Mesenchymal stem cell (in vitro differentiated cells and primary cell): ENCODE results near the gene NECTIN1.

Experiments used
- DNase-seq: peaks from one replicate; pipeline ENCODE4 v3.0.0-alpha.2; 2013
- H2AFZ ChIP-seq: one replicate; pipeline ENCODE4 v1.6.1; 2013; ENCODE audit warnings: low read depth, mild to moderate bottlenecking, control low read depth, inconsistent platforms, low read length, moderate library complexity
- H2AK5ac ChIP-seq: 2 replicates; pipeline ENCODE4 v1.6.1; 2013; ENCODE audit warnings: low read length, moderate library complexity, mild to moderate bottlenecking, inconsistent platforms; ENCODE audit not compliant: severe bottlenecking
- H2BK120ac ChIP-seq: one replicate; pipeline ENCODE4 v1.6.1; 2013; ENCODE audit warnings: low read depth, mild to moderate bottlenecking, inconsistent platforms, low read length, moderate library complexity
- H2BK12ac ChIP-seq, 2 experiments: one replicate each; pipeline ENCODE4 v1.6.1; 2013; ENCODE audit warnings: inconsistent platforms in 2 of 2, low read length in 2 of 2, mild to moderate bottlenecking in 2 of 2, moderate library complexity in 2 of 2, control low read depth in 1 of 2
- H2BK15ac ChIP-seq: one replicate; pipeline ENCODE4 v1.6.1; 2013; ENCODE audit warnings: mild to moderate bottlenecking, low read depth, inconsistent platforms; ENCODE audit not compliant: poor library complexity, severe bottlenecking
- H2BK5ac ChIP-seq: 2 replicates; pipeline ENCODE4 v1.6.1; 2013; ENCODE audit warnings: low read depth, mild to moderate bottlenecking, low read length, control low read depth, inconsistent platforms; ENCODE audit not compliant: poor library complexity, severe bottlenecking
- H3K14ac ChIP-seq, 2 experiments: one replicate each; pipeline ENCODE4 v1.6.1; 2013; ENCODE audit warnings: inconsistent platforms in 2 of 2, low read length in 2 of 2, control low read depth in 1 of 2, mild to moderate bottlenecking in 1 of 2, moderate library complexity in 1 of 2
- H3K18ac ChIP-seq, 2 experiments: one replicate each; pipeline ENCODE4 v1.6.1; 2013; ENCODE audit warnings: inconsistent platforms in 2 of 2, low read length in 2 of 2, control low read depth in 1 of 2, low read depth in 1 of 2, mild to moderate bottlenecking in 1 of 2
- H3K23ac ChIP-seq, 2 experiments: one replicate each; pipeline ENCODE4 v1.6.1; 2013; ENCODE audit warnings: inconsistent platforms in 2 of 2, low read length in 2 of 2, mild to moderate bottlenecking in 2 of 2, moderate library complexity in 2 of 2, control low read depth in 1 of 2
- H3K27ac ChIP-seq: 2 replicates; pipeline ENCODE4 v1.5.1; 2013; ENCODE audit warnings: mild to moderate bottlenecking, moderate library complexity, low read length, control low read depth, inconsistent platforms; ENCODE audit not compliant: poor library complexity, severe bottlenecking
- H3K27me3 ChIP-seq, 2 experiments: 2 replicates each; pipeline versions ENCODE4 v1.6.1 to v1.7.0; 2013; ENCODE audit warnings: low read length in 2 of 2, mild to moderate bottlenecking in 2 of 2, moderate library complexity in 2 of 2, control low read depth in 1 of 2, inconsistent platforms in 1 of 2; ENCODE audit not compliant: control insufficient read depth in 1 of 2, insufficient read depth in 1 of 2
- H3K36me3 ChIP-seq, 2 experiments: 2 replicates each; pipeline versions ENCODE4 v1.6.1 to v1.7.0; 2013; ENCODE audit warnings: low read length in 2 of 2, control low read depth in 1 of 2, inconsistent platforms in 1 of 2, low read depth in 1 of 2, mild to moderate bottlenecking in 1 of 2; ENCODE audit not compliant: insufficient read depth in 2 of 2, control insufficient read depth in 1 of 2
- H3K4ac ChIP-seq, 2 experiments: one replicate each; pipeline ENCODE4 v1.6.1; 2013; ENCODE audit warnings: inconsistent platforms in 2 of 2, low read length in 2 of 2, mild to moderate bottlenecking in 2 of 2, moderate library complexity in 2 of 2, control low read depth in 1 of 2, low read depth in 1 of 2
- H3K4me1 ChIP-seq: 2 replicates; pipeline ENCODE4 v1.6.1; 2013; ENCODE audit warnings: low read depth, low read length, control low read depth; ENCODE audit not compliant: control insufficient read depth, insufficient read depth
- H3K4me2 ChIP-seq: 2 replicates; pipeline ENCODE4 v1.6.1; 2013; ENCODE audit warnings: low read length, mild to moderate bottlenecking, inconsistent platforms; ENCODE audit not compliant: poor library complexity, severe bottlenecking
- H3K4me3 ChIP-seq, 2 experiments: 2 replicates each; pipeline versions ENCODE4 v1.5.1 to v1.7.0; 2013; ENCODE audit warnings: low read length in 2 of 2, mild to moderate bottlenecking in 2 of 2, control low read depth in 1 of 2, low read depth in 1 of 2; ENCODE audit not compliant: insufficient read depth in 1 of 2
- H3K79me1 ChIP-seq: replicated peaks from 2 replicates; pipeline ENCODE4 v1.6.1; 2013; ENCODE audit warnings: mild to moderate bottlenecking, control low read depth, low read length, inconsistent platforms; ENCODE audit not compliant: poor library complexity, severe bottlenecking
- H3K9ac ChIP-seq: 2 replicates; pipeline ENCODE4 v1.7.0; 2013; ENCODE audit warnings: mild to moderate bottlenecking, low read length, moderate library complexity
- H3K9me3 ChIP-seq: 2 replicates; pipeline ENCODE4 v1.7.0; 2013; ENCODE audit warnings: mild to moderate bottlenecking, low read length; ENCODE audit not compliant: control insufficient read depth
- H4K8ac ChIP-seq: one replicate; pipeline ENCODE4 v1.6.1; 2013; ENCODE audit warnings: inconsistent platforms, mild to moderate bottlenecking, low read length, moderate library complexity
- H4K91ac ChIP-seq: one replicate; pipeline ENCODE4 v1.6.1; 2013; ENCODE audit warnings: mild to moderate bottlenecking, low read length, inconsistent platforms
- WGBS: methylation state at CpG from one replicate; pipeline ENCODE4 v1.1.7; 2013; ENCODE audit warnings: mixed read lengths; 5-methylcytosine and 5-hydroxymethylcytosine counted together

The NECTIN1 gene

GRCh38 chr11:119641983-119642745, 86.8 kb downstream of the NECTIN1 start:
- Histone ChIP-seq H4K91ac (no peak overlapping the region), H3K9ac (no peak overlapping the region), H3K4ac (no peak overlapping the region), H3K4me1 (no peaks in the 10 kb centered on the region), H3K18ac (no peak overlapping the region), H2BK120ac (no peak overlapping the region), H3K4me2 (no peak overlapping the region), H2AK5ac (no peak overlapping the region), H3K36me3 (no peaks in the 10 kb centered on the region), H3K14ac (no peak overlapping the region), H2BK12ac (no peak overlapping the region), H4K8ac (no peak overlapping the region), H3K27me3 (peaks cover 36 to 47% of the 10 kb centered on the region in 2 experiments), H3K79me1 (no peaks in the 10 kb centered on the region), H3K9me3 (no peaks in the 10 kb centered on the region), H3K23ac (no peak overlapping the region), H3K4me3 (no peak overlapping the region), H3K27ac (no peak overlapping the region), H2BK5ac (no peak overlapping the region), H2AFZ (no peak overlapping the region), H2BK15ac (no peak overlapping the region)
- DNase-seq, result peak; percentile 51
- 62% methylated on average over 5 of the region's 12 CpGs for WGBS

GRCh38 chr11:119640541-119640940, 88.5 kb downstream of the NECTIN1 start:
- H3K27ac ChIP-seq, result no peak overlapping the region
- H2BK15ac ChIP-seq, result peak overlapping the region; percentile 15
- H3K14ac ChIP-seq, result no peak overlapping the region
- H2BK12ac ChIP-seq, result no peak overlapping the region
- H3K4me1 ChIP-seq, result no peaks in the 10 kb centered on the region
- H3K36me3 ChIP-seq, result no peaks in the 10 kb centered on the region
- no peak for DNase-seq
- H2AFZ ChIP-seq, result no peak overlapping the region
- H3K4me2 ChIP-seq, result no peak overlapping the region
- WGBS, result 61% methylated on average over 3 of the region's 6 CpGs
- no peak overlapping the region for H3K18ac ChIP-seq
- no peak overlapping the region for H3K23ac ChIP-seq
- no peak overlapping the region for H2AK5ac ChIP-seq
- H3K27me3 ChIP-seq, result peaks cover 33 to 43% of the 10 kb centered on the region in 2 experiments
- H3K4ac ChIP-seq, result no peak overlapping the region
- H4K91ac ChIP-seq, result no peak overlapping the region
- H3K4me3 ChIP-seq, result no peak overlapping the region
- H3K9ac ChIP-seq, result no peak overlapping the region
- H3K9me3 ChIP-seq, result no peaks in the 10 kb centered on the region
- no peak overlapping the region for H2BK120ac ChIP-seq
- no peak overlapping the region for H2BK5ac ChIP-seq
- H4K8ac ChIP-seq, result no peak overlapping the region
- H3K79me1 ChIP-seq, result no peaks in the 10 kb centered on the region

- Histone ChIP-seq H3K4me1 (no peaks in the 10 kb centered on the region), H3K18ac (no peak overlapping the region), H3K27ac (no peak overlapping the region), H4K8ac (no peak overlapping the region), H2AK5ac (no peak overlapping the region), H3K4me3 (no peak overlapping the region), H3K27me3 (peaks cover 28 to 36% of the 10 kb centered on the region in 2 experiments), H3K4ac (no peak overlapping the region), H2BK15ac (no peak overlapping the region), H3K36me3 (no peaks in the 10 kb centered on the region), H3K14ac (no peak overlapping the region), H2BK12ac (no peak overlapping the region), H3K79me1 (no peaks in the 10 kb centered on the region), H3K4me2 (no peak overlapping the region), H4K91ac (no peak overlapping the region), H2AFZ (no peak overlapping the region), H3K9ac (no peak overlapping the region), H2BK5ac (no peak overlapping the region), H2BK120ac (no peak overlapping the region), H3K9me3 (no peaks in the 10 kb centered on the region), H3K23ac (no peak overlapping the region)
- no peak for DNase-seq
- WGBS, result 68% methylated on average over 10 of the region's 11 CpGs
Measured at GRCh38 chr11:119639642-119640205, 89.3 kb downstream of the NECTIN1 start.

- Histone ChIP-seq H3K4me1 (no peaks in the 10 kb centered on the region), H2BK120ac (no peak overlapping the region), H2AFZ (no peak overlapping the region), H2BK15ac (no peak overlapping the region), H3K4me3 (no peak overlapping the region), H3K18ac (no peak overlapping the region), H3K9ac (no peak overlapping the region), H3K27ac (no peak overlapping the region), H2BK12ac (no peak overlapping the region), H3K23ac (no peak overlapping the region), H4K8ac (no peak overlapping the region), H3K79me1 (no peaks in the 10 kb centered on the region), H4K91ac (no peak overlapping the region), H3K9me3 (no peaks in the 10 kb centered on the region), H3K4me2 (no peak overlapping the region), H3K36me3 (no peaks in the 10 kb centered on the region), H3K14ac (no peak overlapping the region), H3K27me3 (peaks cover 26 to 28% of the 10 kb centered on the region in 2 experiments), H2BK5ac (no peak overlapping the region), H2AK5ac (no peak overlapping the region), H3K4ac (no peak overlapping the region)
- 85% methylated on average over 11 of the region's 11 CpGs for WGBS
- DNase-seq, result no peak
Measured at GRCh38 chr11:119638851-119639250, 90.1 kb downstream of the NECTIN1 start.
